HG02870 (cell line): ENCODE measurements around the gene METAP1.
A peak's percentile ranks its signal among the peaks of the same experiment; 100 is the strongest.
"Not testable (repeated sequence)": the region's sequence is repeated elsewhere in the genome, so short reads cannot be mapped to it uniquely, and the experiment has no call there.

Source experiments
- ATAC-seq: cut with Tn5 transposase; IDR thresholded peaks from one replicate; pipeline ENCODE4 v1.9.1; 2021; ENCODE audit warnings: mild to moderate bottlenecking, moderate library complexity; ENCODE audit not compliant: unreplicated experiment

The METAP1 gene

GRCh38 chr4:98995183-98996055 is at the start of gene METAP1:
Gene METAP1 (plus strand): TSS chr4:98995721. CDS start chr4:98995754, 33 bp downstream.
- peak; percentile 86 for ATAC-seq

- ATAC-seq: no peak
Observed at GRCh38 chr4:98946359-98946758, 49.2 kb upstream of the METAP1 start.

GRCh38 chr4:98950925-98951324 is 44.6 kb upstream of the METAP1 start:
- no peak for ATAC-seq

GRCh38 chr4:98951710-98952109 is 43.8 kb upstream of the METAP1 start:
- ATAC-seq: no peak

GRCh38 chr4:98955229-98955628 is 40.3 kb upstream of the METAP1 start:
- no peak for ATAC-seq

- no peak for ATAC-seq
Observed at GRCh38 chr4:98958065-98958464, 37.5 kb upstream of the METAP1 start.

- no peak for ATAC-seq
Observed at GRCh38 chr4:98959411-98959810, 36.1 kb upstream of the METAP1 start.

- no peak for ATAC-seq
Observed at GRCh38 chr4:98961770-98962169, 33.8 kb upstream of the METAP1 start.

GRCh38 chr4:98963538-98964433 is 31.7 kb upstream of the METAP1 start:
- ATAC-seq: no peak

- no peak for ATAC-seq
Observed at GRCh38 chr4:98966926-98967325, 28.6 kb upstream of the METAP1 start.

GRCh38 chr4:98967786-98968329 is 27.7 kb upstream of the METAP1 start:
- no peak for ATAC-seq

GRCh38 chr4:98969878-98970785 is 25.4 kb upstream of the METAP1 start:
- no peak for ATAC-seq

- no peak for ATAC-seq
Observed at GRCh38 chr4:98976716-98977115, 18.8 kb upstream of the METAP1 start.

GRCh38 chr4:98977557-98977956 is 18.0 kb upstream of the METAP1 start:
- no peak for ATAC-seq

GRCh38 chr4:98987720-98988119 is 7.8 kb upstream of the METAP1 start:
- no peak for ATAC-seq

GRCh38 chr4:98992835-98993234 is 2.7 kb upstream of the METAP1 start:
- ATAC-seq: not testable (repeated sequence)

- no peak for ATAC-seq
Observed at GRCh38 chr4:98993419-98994071, 2.0 kb upstream of the METAP1 start.

GRCh38 chr4:98994474-98995182 is 893 bp upstream of the METAP1 start:
- no peak for ATAC-seq

- peak; percentile 2 for ATAC-seq
Observed at GRCh38 chr4:98996056-98996764, 689 bp downstream of the METAP1 start.
